Measurements from ENCODE around the gene RGS12. TPM values are rescaled to one million over a fixed set of nuclear protein-coding genes. Genes with fewer than 3 reads are reported as not detected.

RGS12 gene
- total RNA-seq, 4 donors from 2014 or later = 12.4 to 77.4 (median 17.3) TPM

DNA sequence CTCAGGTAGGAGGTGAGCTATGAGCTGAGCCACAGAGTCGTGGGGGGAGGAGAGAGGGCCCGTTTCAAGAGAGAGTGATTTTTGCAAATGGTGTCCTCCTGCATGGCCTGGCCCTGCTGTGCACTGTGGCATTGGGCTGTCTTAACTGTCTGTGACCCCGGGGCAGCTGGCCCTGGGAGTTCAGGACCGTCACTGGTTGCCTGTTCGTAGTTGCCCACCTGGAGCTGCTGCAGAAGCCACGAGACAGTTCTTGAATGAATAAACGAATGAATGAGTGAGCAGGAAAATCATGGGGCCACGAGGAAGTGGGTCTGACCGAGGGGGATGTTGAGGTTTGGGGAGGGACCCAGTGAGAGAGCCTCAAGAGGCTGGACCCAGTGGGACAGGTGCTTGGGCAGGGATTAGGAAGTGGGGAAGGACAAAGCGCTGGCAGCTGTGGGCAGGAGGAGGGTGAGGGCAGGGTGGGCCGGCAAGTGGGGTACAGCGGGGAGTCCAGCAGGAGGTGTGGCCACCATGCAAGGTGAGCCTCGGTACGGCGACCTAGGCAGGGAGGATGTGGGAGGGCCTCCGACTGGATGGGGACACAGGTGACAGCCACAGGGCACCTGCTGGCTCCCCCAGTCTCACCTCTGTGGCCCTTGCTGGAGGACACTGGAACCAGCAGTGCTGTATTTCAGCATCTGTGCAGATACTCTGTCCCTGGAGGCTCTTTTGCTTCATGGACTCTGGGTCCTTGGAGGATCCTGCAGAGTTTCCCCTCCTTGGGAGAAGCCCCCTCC, 10.2 kb downstream of the RGS12 start:
- Histone ChIP-seq H3K27ac (no peak overlapping the region), H3K27me3 (no peaks in the 10 kb centered on the region), H3K36me3 (no peaks in the 10 kb centered on the region), H3K9me3 (no peaks in the 10 kb centered on the region), H3K4me3 (no peak overlapping the region), H3K4me1 (peaks cover 0 to 21% (median 2%) of the 10 kb centered on the region in 4 donors)
- TF ChIP-seq, protein P1, sequence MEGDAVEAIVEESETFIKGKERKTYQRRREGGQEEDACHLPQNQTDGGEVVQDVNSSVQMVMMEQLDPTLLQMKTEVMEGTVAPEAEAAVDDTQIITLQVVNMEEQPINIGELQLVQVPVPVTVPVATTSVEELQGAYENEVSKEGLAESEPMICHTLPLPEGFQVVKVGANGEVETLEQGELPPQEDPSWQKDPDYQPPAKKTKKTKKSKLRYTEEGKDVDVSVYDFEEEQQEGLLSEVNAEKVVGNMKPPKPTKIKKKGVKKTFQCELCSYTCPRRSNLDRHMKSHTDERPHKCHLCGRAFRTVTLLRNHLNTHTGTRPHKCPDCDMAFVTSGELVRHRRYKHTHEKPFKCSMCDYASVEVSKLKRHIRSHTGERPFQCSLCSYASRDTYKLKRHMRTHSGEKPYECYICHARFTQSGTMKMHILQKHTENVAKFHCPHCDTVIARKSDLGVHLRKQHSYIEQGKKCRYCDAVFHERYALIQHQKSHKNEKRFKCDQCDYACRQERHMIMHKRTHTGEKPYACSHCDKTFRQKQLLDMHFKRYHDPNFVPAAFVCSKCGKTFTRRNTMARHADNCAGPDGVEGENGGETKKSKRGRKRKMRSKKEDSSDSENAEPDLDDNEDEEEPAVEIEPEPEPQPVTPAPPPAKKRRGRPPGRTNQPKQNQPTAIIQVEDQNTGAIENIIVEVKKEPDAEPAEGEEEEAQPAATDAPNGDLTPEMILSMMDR (IDR thresholded peaks at IDR 0.05) = no peak
- TF ChIP-seq POLR2AphosphoS5 (IDR thresholded peaks at IDR 0.05) = no peak
- WGBS, 2 donors (ENCODE audit: low coverage in 1 of 2) = 41 to 66% methylated on average over 3 to 16 of the region's 16 CpGs
- in situ Hi-C loops (cut with MboI; ENCODE audit: low pct_ligation_motif_present in 1 of 4, low pct_unique_long_range_greater_than_20kb in 1 of 4, low sequenced_read_pairs in 3 of 4) (no loop called here), intact Hi-C loops (cut with DNase I; ENCODE audit: low total_unique reads) (no loop called here)
- DNase-seq = no peak

DNA sequence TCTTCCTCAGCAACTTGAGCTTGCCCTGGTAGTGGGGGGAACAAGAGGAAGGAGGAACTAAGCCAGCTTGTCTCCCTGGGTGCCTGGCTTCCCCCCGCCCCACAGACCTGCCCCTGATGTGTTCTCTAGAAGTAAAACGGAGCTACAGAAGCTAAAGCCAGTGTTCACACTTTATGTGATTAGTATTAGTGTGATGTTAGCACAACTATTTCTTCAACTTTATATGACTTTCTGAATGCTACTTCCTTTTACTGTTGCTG, 10.7 kb downstream of the RGS12 start:
- no peak for DNase-seq
- TF ChIP-seq POLR2AphosphoS5 (IDR thresholded peaks at IDR 0.05) (no peak), EP300 (IDR thresholded peaks at IDR 0.05; ENCODE audit: low read depth) (no peak), POLR2A (IDR thresholded peaks at IDR 0.05) (no peak)
- TF ChIP-seq, protein P1 (IDR thresholded peaks at IDR 0.05) = no peak
- no peaks in the 10 kb centered on the region for H3K9me3 ChIP-seq
- no peak overlapping the region for H3K4me3 ChIP-seq
- H3K27me3 ChIP-seq = no peaks in the 10 kb centered on the region
- peaks cover 0 to 22% (median 3%) of the 10 kb centered on the region in 4 donors for H3K4me1 ChIP-seq
- H3K27ac ChIP-seq = no peak overlapping the region
- WGBS, 2 donors (ENCODE audit: low coverage in 1 of 2) = 86% methylated on average over 2 of the region's 2 CpGs; no CpG with 5 or more reads in 1 of the 2 donors
- intact Hi-C loops (cut with DNase I; ENCODE audit: low total_unique reads) (no loop called here), in situ Hi-C loops (cut with MboI; ENCODE audit: low pct_ligation_motif_present in 1 of 4, low pct_unique_long_range_greater_than_20kb in 1 of 4, low sequenced_read_pairs in 3 of 4) (no loop called here)
- no peaks in the 10 kb centered on the region for H3K36me3 ChIP-seq

DNA sequence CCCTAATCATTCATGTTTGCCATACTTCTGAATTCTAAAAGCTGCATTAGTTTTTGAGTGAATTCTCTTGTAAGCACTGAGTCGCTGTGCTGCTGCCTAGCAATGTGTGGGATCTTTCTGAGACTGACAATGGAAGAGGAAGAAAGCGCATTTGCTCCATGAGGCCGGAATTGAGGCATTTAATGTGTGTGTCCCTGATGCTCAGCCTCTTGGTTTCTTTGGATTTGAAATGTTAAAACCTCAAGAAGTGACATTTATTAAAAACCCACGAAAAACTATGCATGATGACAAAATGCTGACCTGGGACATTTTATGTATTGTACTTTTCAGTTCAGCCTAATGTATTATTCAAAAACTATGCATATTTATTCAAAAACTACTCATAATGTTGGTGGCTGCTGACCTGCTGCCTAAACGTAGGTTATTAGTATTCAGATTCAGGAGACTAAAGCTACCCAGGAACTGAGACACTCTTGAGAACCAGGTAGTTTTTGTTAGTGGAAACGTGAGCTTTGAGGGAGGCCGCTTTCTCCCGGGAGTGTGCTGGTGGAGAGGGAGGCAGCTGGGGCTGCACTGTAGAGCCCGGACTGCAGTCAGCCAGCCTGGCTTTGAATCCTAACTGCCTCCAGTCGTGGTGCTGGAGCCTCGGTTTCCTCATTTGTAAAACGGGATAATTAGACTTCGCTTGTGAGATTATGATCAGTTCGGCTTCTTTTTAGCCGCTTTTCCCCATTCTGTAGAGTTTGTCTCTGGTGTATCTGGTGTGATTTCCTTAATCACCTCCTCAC, 11.3 kb downstream of the RGS12 start:
- no peak overlapping the region for H3K4me3 ChIP-seq
- DNase-seq = no peak
- H3K27me3 ChIP-seq = no peaks in the 10 kb centered on the region
- no peaks in the 10 kb centered on the region for H3K36me3 ChIP-seq
- H3K9me3 ChIP-seq = no peaks in the 10 kb centered on the region
- 84 to 85% methylated on average over 10 to 15 of the region's 15 CpGs for WGBS, 2 donors (ENCODE audit: low coverage in 1 of 2)
- H3K27ac ChIP-seq = no peak overlapping the region
- no peak for TF ChIP-seq POLR2AphosphoS5 (IDR thresholded peaks at IDR 0.05)
- TF ChIP-seq POLR2A (IDR thresholded peaks at IDR 0.05) = no peak
- TF ChIP-seq, protein P1 (IDR thresholded peaks at IDR 0.05) = no peak
- TF ChIP-seq EP300 (IDR thresholded peaks at IDR 0.05; ENCODE audit: low read depth) = no peak
- peaks cover 0 to 25% (median 4%) of the 10 kb centered on the region in 4 donors for H3K4me1 ChIP-seq
- in situ Hi-C loops (cut with MboI; ENCODE audit: low pct_ligation_motif_present in 1 of 4, low pct_unique_long_range_greater_than_20kb in 1 of 4, low sequenced_read_pairs in 3 of 4) (no loop called here), intact Hi-C loops (cut with DNase I; ENCODE audit: low total_unique reads) (no loop called here)

DNA sequence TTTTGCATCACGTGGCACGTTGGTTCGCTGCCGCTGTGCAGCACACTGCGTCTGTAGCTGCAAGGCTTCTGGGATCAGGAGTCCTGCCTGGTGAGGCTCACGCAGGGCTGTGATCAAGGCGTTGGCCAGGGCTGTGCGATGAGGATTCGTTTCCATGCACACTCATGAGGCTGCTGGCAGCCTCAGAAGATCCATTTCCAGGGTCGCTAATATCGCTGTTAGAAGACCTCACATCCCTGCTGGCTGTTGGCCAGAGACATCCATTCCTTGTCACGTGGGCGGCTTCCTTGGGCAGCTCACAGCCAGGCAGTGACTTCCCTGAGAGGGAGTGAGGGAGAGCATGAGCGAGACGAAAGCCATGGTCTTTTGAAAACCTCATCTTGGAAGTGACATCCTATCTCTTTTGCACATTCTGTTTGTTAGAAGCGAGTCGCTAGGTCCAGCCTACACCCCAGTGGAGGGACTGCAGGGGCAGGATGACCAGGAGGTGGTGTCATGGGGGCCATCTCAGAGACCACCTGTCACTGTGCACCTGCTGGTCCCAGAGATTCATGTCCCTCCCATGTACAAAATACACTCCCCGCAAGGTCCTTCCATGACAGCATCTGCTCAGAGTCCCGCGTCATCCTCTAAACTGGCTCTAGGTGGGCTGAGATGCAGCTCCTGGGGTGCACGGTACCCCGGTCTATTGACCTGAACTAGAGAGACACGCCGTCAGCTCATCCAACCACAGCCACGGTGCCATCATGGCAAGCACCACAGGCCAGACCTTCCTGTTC, 12.2 kb downstream of the RGS12 start:
- Histone ChIP-seq H3K27ac (peak overlapping the region in 1 of 4 donors; percentile 26), H3K27me3 (no peaks in the 10 kb centered on the region), H3K4me1 (peaks cover 0 to 25% (median 4%) of the 10 kb centered on the region in 4 donors), H3K4me3 (no peak overlapping the region), H3K9me3 (no peaks in the 10 kb centered on the region), H3K36me3 (no peaks in the 10 kb centered on the region)
- TF ChIP-seq, protein P1 (IDR thresholded peaks at IDR 0.05) = no peak
- no peak for TF ChIP-seq EP300 (IDR thresholded peaks at IDR 0.05; ENCODE audit: low read depth)
- no peak for TF ChIP-seq POLR2AphosphoS5 (IDR thresholded peaks at IDR 0.05)
- in situ Hi-C loops (cut with MboI; ENCODE audit: low pct_ligation_motif_present in 1 of 4, low pct_unique_long_range_greater_than_20kb in 1 of 4, low sequenced_read_pairs in 3 of 4) (no loop called here), intact Hi-C loops (cut with DNase I; ENCODE audit: low total_unique reads) (no loop called here)
- DNase-seq = no peak
- WGBS, 2 donors (ENCODE audit: low coverage in 1 of 2) = 51 to 84% methylated on average over 5 to 25 of the region's 25 CpGs
